ENCODE data around the gene PKMYT1.
"Not testable (repeated sequence)": the region's sequence is repeated elsewhere in the genome, so short reads cannot be mapped to it uniquely, and the experiment has no call there.

The PKMYT1 gene

DNA sequence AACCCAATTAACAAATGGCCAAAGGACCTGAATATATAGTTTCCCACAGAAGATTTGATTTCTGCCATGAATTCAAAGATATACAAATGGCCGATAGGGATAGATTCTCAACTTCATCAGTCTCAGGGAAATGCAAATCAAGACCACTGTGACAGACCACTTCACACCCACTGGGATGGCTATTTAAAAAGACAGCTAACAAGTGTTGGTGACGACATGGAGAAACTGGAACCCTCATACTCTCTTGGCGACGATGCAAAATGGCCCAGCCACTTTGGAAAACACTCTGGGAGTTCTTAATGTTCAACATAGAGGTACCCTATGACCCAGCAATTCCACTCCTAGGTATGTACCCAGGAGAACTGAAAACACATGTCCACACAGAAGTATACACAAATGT lies 33.6 kb downstream of the PKMYT1 start:
- peaks cover 33% of the 10 kb centered on the region for H3K36me3 ChIP-seq (replicated peaks)
- no peak for DNase-seq
- in situ Hi-C loops (cut with HindIII; ENCODE audit: low pct_ligation_motif_present, low sequenced_read_pairs), result no loop called here
- no peak overlapping the region for H3K27ac ChIP-seq
- TF ChIP-seq CTCF (IDR thresholded peaks at IDR 0.05; ENCODE audit: low read depth, low read length, missing control alignments), result no peak
- H3K4me3 ChIP-seq (ENCODE audit: low read depth, low read length), result no peak overlapping the region
- no peaks in the 10 kb centered on the region for H3K27me3 ChIP-seq (replicated peaks)

DNA sequence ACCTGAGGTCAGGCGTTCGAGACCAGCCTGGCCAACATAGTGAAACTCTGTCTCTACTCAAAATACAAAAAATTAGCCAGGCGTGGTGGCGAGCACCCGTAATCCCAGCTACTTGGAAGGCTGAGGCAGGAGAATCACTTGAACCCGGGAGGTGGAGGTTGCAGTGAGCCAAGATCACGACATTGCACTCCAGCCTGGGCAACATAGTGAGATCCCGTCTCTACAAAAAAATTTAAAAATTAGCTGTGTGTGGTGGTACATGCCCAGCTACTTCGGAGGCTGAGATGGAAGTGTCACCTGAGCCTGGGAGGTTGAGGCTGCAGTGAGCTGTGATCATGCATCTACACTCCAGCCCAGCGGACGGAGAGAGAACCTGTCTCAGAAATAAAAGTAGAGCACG lies 36.5 kb downstream of the PKMYT1 start:
- H3K27ac ChIP-seq; H3K4me3 ChIP-seq (ENCODE audit: low read depth, low read length); H3K27me3 ChIP-seq (replicated peaks); DNase-seq; in situ Hi-C loops (cut with HindIII; ENCODE audit: low pct_ligation_motif_present, low sequenced_read_pairs): not testable (repeated sequence)
- peaks cover 56% of the 10 kb centered on the region for H3K36me3 ChIP-seq (replicated peaks)

DNA sequence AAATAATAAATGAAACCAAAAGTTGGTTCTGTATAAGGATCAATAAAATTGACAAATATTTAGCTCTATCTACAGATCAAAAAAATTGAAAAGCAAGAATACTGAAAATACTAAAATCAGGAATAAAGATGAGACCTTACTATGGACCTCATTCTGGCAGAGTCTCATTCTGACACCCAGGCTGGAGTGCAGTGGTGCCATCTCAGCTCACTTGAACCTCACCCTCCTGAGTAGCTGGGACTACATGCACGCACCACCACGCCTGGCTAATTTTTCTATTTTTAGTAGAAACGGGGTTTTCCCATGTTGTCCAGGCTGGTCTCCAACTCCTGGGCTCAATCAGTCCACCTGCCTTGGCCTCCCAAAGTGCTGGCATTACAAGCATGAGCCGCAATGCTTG lies 38.2 kb downstream of the PKMYT1 start:
- no peak overlapping the region for H3K4me3 ChIP-seq (ENCODE audit: low read depth, low read length)
- no peak for TF ChIP-seq CTCF (IDR thresholded peaks at IDR 0.05; ENCODE audit: low read depth, low read length, missing control alignments)
- no peaks in the 10 kb centered on the region for H3K27me3 ChIP-seq (replicated peaks)
- no peak overlapping the region for H3K27ac ChIP-seq
- peaks cover 66% of the 10 kb centered on the region for H3K36me3 ChIP-seq (replicated peaks)
- in situ Hi-C loops (cut with HindIII; ENCODE audit: low pct_ligation_motif_present, low sequenced_read_pairs), result no loop called here
- no peak for DNase-seq

DNA sequence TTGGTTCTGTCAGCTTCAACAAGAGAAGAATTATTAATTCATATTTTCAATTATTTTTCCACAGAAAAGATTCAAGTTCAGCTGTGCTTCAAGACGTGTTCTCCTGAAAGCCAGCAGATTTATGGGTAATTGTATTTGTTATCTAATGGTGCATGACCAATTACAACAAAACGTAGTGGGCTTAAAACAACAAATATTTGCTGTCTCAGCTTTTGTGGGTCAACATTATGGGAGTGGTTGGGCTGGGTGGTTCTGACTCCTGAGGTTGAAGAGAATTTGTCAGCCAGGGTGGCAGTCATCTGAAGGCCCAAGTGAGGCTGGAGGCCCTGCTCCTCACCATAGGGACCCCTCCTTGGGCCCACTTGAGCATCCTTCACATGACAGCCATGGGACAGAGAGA lies 40.3 kb downstream of the PKMYT1 start:
- Histone ChIP-seq H3K27ac (no peak overlapping the region), H3K4me3 (ENCODE audit: low read depth, low read length) (no peak overlapping the region), H3K36me3 (replicated peaks) (peaks cover 73% of the 10 kb centered on the region), H3K27me3 (replicated peaks) (no peaks in the 10 kb centered on the region)
- no peak for TF ChIP-seq CTCF (IDR thresholded peaks at IDR 0.05; ENCODE audit: low read depth, low read length, missing control alignments)
- in situ Hi-C loops (cut with HindIII; ENCODE audit: low pct_ligation_motif_present, low sequenced_read_pairs), result no loop called here
- DNase-seq, result no peak

GRCh38 chr16:2938206-2938605 lies 42.0 kb downstream of the PKMYT1 start:
- no peak overlapping the region for H3K4me3 ChIP-seq (ENCODE audit: low read depth, low read length)
- H3K27ac ChIP-seq, result no peak overlapping the region
- in situ Hi-C loops (cut with HindIII; ENCODE audit: low pct_ligation_motif_present, low sequenced_read_pairs), result no loop called here
- H3K36me3 ChIP-seq (replicated peaks), result peaks cover 78% of the 10 kb centered on the region
- H3K27me3 ChIP-seq (replicated peaks), result no peaks in the 10 kb centered on the region
- no peak for DNase-seq
- TF ChIP-seq CTCF (IDR thresholded peaks at IDR 0.05; ENCODE audit: low read depth, low read length, missing control alignments), result no peak

GRCh38 chr16:2937170-2937569 lies 43.1 kb downstream of the PKMYT1 start:
- no peak for TF ChIP-seq CTCF (IDR thresholded peaks at IDR 0.05; ENCODE audit: low read depth, low read length, missing control alignments)
- Histone ChIP-seq H3K27ac (no peak overlapping the region), H3K4me3 (ENCODE audit: low read depth, low read length) (no peak overlapping the region), H3K36me3 (replicated peaks) (peaks cover 70% of the 10 kb centered on the region), H3K27me3 (replicated peaks) (no peaks in the 10 kb centered on the region)
- DNase-seq, result no peak
- in situ Hi-C loops (cut with HindIII; ENCODE audit: low pct_ligation_motif_present, low sequenced_read_pairs), result no loop called here
